Naive thymus-derived CD4-positive, alpha-beta T cell (primary cell): ENCODE measurements around the gene FRS3. TPM values are rescaled to one million over a fixed set of nuclear protein-coding genes. Genes with fewer than 3 reads are reported as not detected.
A peak's percentile ranks its signal among the peaks of the same experiment; 100 is the strongest.

ENCODE experiments used
- ATAC-seq: fragments of 150-1000 bp; cut with Tn5 transposase; 2 replicates; pipeline ENCODE4 v1.10.0; 2021; ENCODE audit warnings: mild to moderate bottlenecking, moderate library complexity
- CTCF ChIA-PET: fragments of 350-600 bp; sonication (Branson Sonifier 250); formaldehyde crosslinking; loops from one replicate; lab custom pipeline; 2021; ENCODE audit warnings: antibody characterized with exemption; lab: Charles Lee
- POLR2A ChIA-PET: fragments of 350-600 bp; sonication (Branson Sonifier 250); formaldehyde crosslinking; loops from one replicate; lab custom pipeline; 2021; ENCODE audit warnings: antibody characterized with exemption, inconsistent platforms; lab: Charles Lee
- DNase-seq, 9 donors: peaks; one replicate each; pipeline versions ENCODE4 v3.0.0 to v3.0.0-alpha.2; 2020 to 2022; ENCODE audit warnings: mixed read lengths in 1 of 9
- H3K27ac ChIP-seq: one replicate; pipeline ENCODE4 v1.7.0; 2013; ENCODE audit warnings: mild to moderate bottlenecking, low read depth, low read length, moderate library complexity
- H3K27me3 ChIP-seq, 2 donors: one replicate each; pipeline ENCODE4 v1.7.0; 2013; ENCODE audit warnings: low read length in 2 of 2, mild to moderate bottlenecking in 2 of 2, moderate library complexity in 2 of 2; ENCODE audit not compliant: control insufficient read depth in 2 of 2, insufficient read depth in 2 of 2
- H3K36me3 ChIP-seq, 3 experiments: 1 replicate in 2 of 3; 2 replicates in 1 of 3; pipeline ENCODE4 v1.7.0; 2013; ENCODE audit warnings: low read length in 3 of 3, mild to moderate bottlenecking in 3 of 3, moderate library complexity in 1 of 3; ENCODE audit not compliant: insufficient read depth in 3 of 3, control insufficient read depth in 2 of 3
- H3K4me1 ChIP-seq, 2 donors: one replicate each; pipeline ENCODE4 v1.7.0; 2013; ENCODE audit warnings: low read length in 2 of 2, mild to moderate bottlenecking in 2 of 2, moderate library complexity in 1 of 2; ENCODE audit not compliant: control insufficient read depth in 2 of 2, insufficient read depth in 2 of 2
- H3K4me3 ChIP-seq: 2 replicates; pipeline ENCODE4 v1.7.0; 2013; ENCODE audit warnings: mild to moderate bottlenecking, low read length
- H3K9me3 ChIP-seq, 3 experiments: 1 replicate in 2 of 3; 2 replicates in 1 of 3; pipeline ENCODE4 v1.7.0; 2013; ENCODE audit warnings: low read length in 3 of 3; ENCODE audit not compliant: control insufficient read depth in 2 of 3
- H3K27ac Mint-ChIP-seq, 9 donors: one replicate each; pipeline ENCODE4 v1.8.0; 2020 to 2022; ENCODE audit warnings: mixed read lengths in 9 of 9, mild to moderate bottlenecking in 8 of 9, moderate library complexity in 5 of 9, inconsistent platforms in 2 of 9
- H3K27me3 Mint-ChIP-seq, 5 donors: one replicate each; pipeline ENCODE4 v1.8.0; 2021 to 2022; ENCODE audit warnings: mixed read lengths in 5 of 5, mild to moderate bottlenecking in 1 of 5
- H3K36me3 Mint-ChIP-seq, 5 donors: one replicate each; pipeline ENCODE4 v1.8.0; 2020 to 2022; ENCODE audit warnings: mixed read lengths in 5 of 5, mild to moderate bottlenecking in 3 of 5, inconsistent platforms in 1 of 5
- H3K4me1 Mint-ChIP-seq, 7 donors: one replicate each; pipeline ENCODE4 v1.8.0; 2020 to 2022; ENCODE audit warnings: mixed read lengths in 7 of 7, mild to moderate bottlenecking in 3 of 7, inconsistent platforms in 1 of 7
- H3K4me3 Mint-ChIP-seq, 10 donors: one replicate each; pipeline ENCODE4 v1.8.0; 2020 to 2022; ENCODE audit warnings: mild to moderate bottlenecking in 10 of 10, mixed read lengths in 10 of 10, moderate library complexity in 6 of 10, inconsistent platforms in 2 of 10
- H3K9me3 Mint-ChIP-seq, 11 donors: one replicate each; pipeline ENCODE4 v1.8.0; 2020 to 2022; ENCODE audit warnings: mixed read lengths in 11 of 11, mild to moderate bottlenecking in 4 of 11, inconsistent platforms in 1 of 11, moderate library complexity in 1 of 11
- intact Hi-C, 2 donors: fragments of 100-400 bp; cut with micrococcal nuclease; formaldehyde crosslinking; loops; one replicate each; pipeline ENCODE4 v1.15.1; 2023
- polyA plus RNA-seq, 2 donors: library from polyadenylated mRNA; unstranded; fragments of 300-500 nt; fragmentation: Illumina TruSeq; gene quantifications; one replicate each; pipeline ENCODE4 v1.2.3, GENCODE V29; 2021
- total RNA-seq, 6 experiments: library from RNA in 5 of 6; stranded (reverse) in 5 of 6; gene quantifications; 1 replicate in 5 of 6; 2 replicates in 1 of 6; pipeline ENCODE4 v1.2.3 and lab custom pipeline; 2021 to 2026

The FRS3 gene
- total and polyA plus RNA-seq, 7 experiments from 2014 or later: 1.9 to 10.6 (median 5.5) TPM

GRCh38 chr6:41774841-41775240, 4.9 kb downstream of the FRS3 start:
- Histone ChIP-seq H3K36me3 (peaks cover 0 to 60% (median 0%) of the 10 kb centered on the region in 3 experiments), H3K27ac (no peak overlapping the region), H3K9me3 (no peaks in the 10 kb centered on the region), H3K4me3 (no peak overlapping the region), H3K27me3 (no peaks in the 10 kb centered on the region), H3K4me1 (peaks cover 5 to 7% of the 10 kb centered on the region in 2 donors)
- H3K36me3 Mint-ChIP-seq: peaks cover 5 to 38% (median 17%) of the 10 kb centered on the region in 5 donors
- peaks cover 0 to 2% (median 0%) of the 10 kb centered on the region in 11 donors for H3K9me3 Mint-ChIP-seq
- intact Hi-C loops: no loop called here
- no peaks in the 10 kb centered on the region for H3K27me3 Mint-ChIP-seq
- CTCF ChIA-PET: interaction anchor here (1.0 to 1.5 kb wide), 2 partner anchors 172 to 254 kb away, joined by 3 to 6 read pairs; no protein-coding TSS in a partner anchor
- ATAC-seq (no peak), DNase-seq (no peak)
- no peak overlapping the region for H3K27ac Mint-ChIP-seq
- H3K4me1 Mint-ChIP-seq: peaks cover 6 to 16% (median 11%) of the 10 kb centered on the region in 7 donors
- no peak overlapping the region for H3K4me3 Mint-ChIP-seq
- POLR2A ChIA-PET: interaction anchor here (1.0 kb wide), 1 partner anchor 12 kb away, joined by 3 read pairs; the partner anchor contains the start of gene TOMM6

GRCh38 chr6:41771058-41771983, 8.4 kb downstream of the FRS3 start:
- peaks cover 1 to 13% (median 6%) of the 10 kb centered on the region in 7 donors for H3K4me1 Mint-ChIP-seq

GRCh38 chr6:41770381-41771057, 9.2 kb downstream of the FRS3 start:
- Histone ChIP-seq H3K4me1 (no peaks in the 10 kb centered on the region), H3K9me3 (no peaks in the 10 kb centered on the region), H3K27me3 (no peaks in the 10 kb centered on the region), H3K27ac (no peak overlapping the region), H3K4me3 (no peak overlapping the region), H3K36me3 (peaks cover 0 to 47% (median 0%) of the 10 kb centered on the region in 3 experiments)
- DNase-seq (no peak), ATAC-seq (no peak)
- Mint-ChIP-seq H3K4me1 (peaks cover 1 to 13% (median 6%) of the 10 kb centered on the region in 7 donors), H3K4me3 (peak overlapping the region in 1 of 10 donors; percentile 34), H3K9me3 (peaks cover 0 to 2% (median 0%) of the 10 kb centered on the region in 11 donors), H3K36me3 (peaks cover 5 to 35% (median 17%) of the 10 kb centered on the region in 5 donors), H3K27me3 (no peaks in the 10 kb centered on the region), H3K27ac (no peak overlapping the region)
- ChIA-PET CTCF (interaction anchor here (0.8 kb wide), 1 partner anchor 11 kb away, joined by 3 read pairs; no protein-coding TSS in a partner anchor), POLR2A (no interaction called here)
- intact Hi-C loops: no loop called here

More at GRCh38 chr6:41771058-41771983, 8.4 kb downstream of the FRS3 start:
- ChIA-PET POLR2A (no interaction called here), CTCF (no interaction called here)
- Histone ChIP-seq H3K36me3 (peaks cover 0 to 50% (median 0%) of the 10 kb centered on the region in 3 experiments), H3K9me3 (no peaks in the 10 kb centered on the region), H3K27ac (no peak overlapping the region), H3K27me3 (no peaks in the 10 kb centered on the region), H3K4me1 (no peaks in the 10 kb centered on the region), H3K4me3 (no peak overlapping the region)
- H3K27ac Mint-ChIP-seq: no peak overlapping the region
- peaks cover 0 to under 1% (median 0%) of the 10 kb centered on the region in 11 donors for H3K9me3 Mint-ChIP-seq
- ATAC-seq (no peak), DNase-seq (no peak)
- peaks cover 5 to 38% (median 17%) of the 10 kb centered on the region in 5 donors for H3K36me3 Mint-ChIP-seq
- H3K27me3 Mint-ChIP-seq: no peaks in the 10 kb centered on the region
- H3K4me3 Mint-ChIP-seq: no peak overlapping the region
- intact Hi-C loops: no loop called here

- ChIA-PET POLR2A (interaction anchor here (0.6 kb wide), 1 partner anchor 295 kb away, joined by 5 read pairs; no protein-coding TSS in a partner anchor), CTCF (interaction anchor here (1.1 kb wide), 1 partner anchor 18 kb away, joined by 3 read pairs; the partner anchor contains the start of gene TOMM6)
- H3K27ac Mint-ChIP-seq: peak overlapping the region in 2 of 9 donors; percentile 17 to 23
- H3K4me1 Mint-ChIP-seq: peaks cover 1 to 13% (median 6%) of the 10 kb centered on the region in 7 donors
- H3K4me3 Mint-ChIP-seq: no peak overlapping the region
- peaks cover 5 to 24% (median 11%) of the 10 kb centered on the region in 5 donors for H3K36me3 Mint-ChIP-seq
- Histone ChIP-seq H3K36me3 (peaks cover 0 to 35% (median 0%) of the 10 kb centered on the region in 3 experiments), H3K4me1 (no peaks in the 10 kb centered on the region), H3K27me3 (no peaks in the 10 kb centered on the region), H3K27ac (no peak overlapping the region), H3K9me3 (no peaks in the 10 kb centered on the region), H3K4me3 (no peak overlapping the region)
- H3K27me3 Mint-ChIP-seq: no peaks in the 10 kb centered on the region
- no peak for ATAC-seq
- peaks cover 0 to 2% (median 0%) of the 10 kb centered on the region in 11 donors for H3K9me3 Mint-ChIP-seq
- DNase-seq: no peak
- intact Hi-C loops: no loop called here
These were observed 10.3 kb downstream of the FRS3 start for GRCh38 chr6:41769376-41769775.

- DNase-seq (no peak), ATAC-seq (no peak)
- peaks cover 0 to 2% (median 0%) of the 10 kb centered on the region in 11 donors for H3K9me3 Mint-ChIP-seq
- no peaks in the 10 kb centered on the region for H3K27me3 Mint-ChIP-seq
- Histone ChIP-seq H3K27ac (no peak overlapping the region), H3K36me3 (peaks cover 0 to 32% (median 0%) of the 10 kb centered on the region in 3 experiments), H3K4me3 (no peak overlapping the region), H3K27me3 (no peaks in the 10 kb centered on the region), H3K9me3 (no peaks in the 10 kb centered on the region), H3K4me1 (no peaks in the 10 kb centered on the region)
- ChIA-PET CTCF (interaction anchor here (1.0 to 1.1 kb wide), 2 partner anchors 19 to 399 kb away, joined by 3 read pairs; partner anchors contain the start of gene TOMM6), POLR2A (no interaction called here)
- H3K4me3 Mint-ChIP-seq: no peak overlapping the region
- peaks cover 1 to 13% (median 6%) of the 10 kb centered on the region in 7 donors for H3K4me1 Mint-ChIP-seq
- H3K27ac Mint-ChIP-seq: peak overlapping the region in 5 of 9 donors; percentile 8 to 70 (median 23)
- intact Hi-C loops: no loop called here
- H3K36me3 Mint-ChIP-seq: peaks cover 5 to 20% (median 7%) of the 10 kb centered on the region in 5 donors
These were observed 11.0 kb downstream of the FRS3 start for GRCh38 chr6:41768545-41769308.
